DMS53 treated with DMSO at 0.1 percent for 48 hours (cell line): ENCODE results near the gene HOXB3.

Source experiments
- DNase-seq: peaks from one replicate; lab custom pipeline; 2025; ENCODE audit not compliant: unreplicated experiment; lab: John Stamatoyannopoulos, UW

Gene HOXB3

DNA sequence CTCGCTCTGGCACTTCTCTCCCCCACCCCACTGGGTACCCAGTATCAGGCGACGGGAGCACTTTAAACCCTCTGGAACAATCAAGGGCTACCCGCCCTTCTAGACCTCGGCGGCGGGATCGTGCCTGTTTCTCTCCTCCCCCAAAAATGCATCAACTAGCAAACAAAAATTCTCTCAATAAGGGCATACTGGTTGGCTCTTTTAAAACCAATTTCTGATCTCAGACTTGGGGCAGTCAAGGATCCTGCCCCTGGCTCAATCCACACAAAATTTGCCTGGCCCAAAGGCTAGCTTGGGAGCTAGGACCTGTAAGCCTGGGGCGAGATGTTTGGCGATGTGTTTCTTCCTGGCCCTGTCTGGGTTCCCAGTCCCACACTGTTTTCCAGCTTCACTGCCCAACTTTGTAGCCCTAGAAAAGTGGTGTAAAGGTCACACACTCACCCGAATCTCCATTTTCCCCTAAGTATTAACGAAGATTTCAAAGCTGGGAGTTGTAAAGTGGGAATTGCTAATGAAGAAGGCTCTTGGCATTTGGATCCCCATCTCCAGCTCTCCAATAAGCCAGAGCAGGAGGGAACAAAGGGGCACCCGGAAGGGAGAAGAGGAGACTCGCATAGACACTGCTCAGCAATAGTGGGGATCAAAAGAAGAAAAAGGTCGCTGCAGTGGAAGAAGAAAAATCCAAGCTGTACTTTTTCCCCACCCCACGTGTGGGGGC lies 30.8 kb downstream of the HOXB3 start:
- no peak for DNase-seq

DNA sequence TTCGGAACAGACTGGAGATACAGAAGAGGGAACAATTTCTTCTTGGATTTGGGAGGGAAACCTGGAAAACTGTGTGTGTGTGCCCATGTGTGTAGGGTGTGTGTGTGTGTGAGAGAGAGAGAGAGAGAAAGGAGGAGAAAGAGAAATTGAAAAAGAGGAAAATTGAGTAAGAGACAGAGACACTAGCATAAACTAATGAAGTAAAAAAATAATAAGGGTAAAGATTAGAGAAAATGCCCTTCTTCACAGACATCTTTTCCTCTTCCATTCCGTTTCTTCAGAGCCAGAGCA lies 31.3 kb downstream of the HOXB3 start:
- no peak for DNase-seq

- no peak for DNase-seq
Measured at GRCh38 chr17:48558057-48558830, 31.8 kb downstream of the HOXB3 start.

GRCh38 chr17:48556576-48557401 lies 33.3 kb downstream of the HOXB3 start:
- no peak for DNase-seq

DNA sequence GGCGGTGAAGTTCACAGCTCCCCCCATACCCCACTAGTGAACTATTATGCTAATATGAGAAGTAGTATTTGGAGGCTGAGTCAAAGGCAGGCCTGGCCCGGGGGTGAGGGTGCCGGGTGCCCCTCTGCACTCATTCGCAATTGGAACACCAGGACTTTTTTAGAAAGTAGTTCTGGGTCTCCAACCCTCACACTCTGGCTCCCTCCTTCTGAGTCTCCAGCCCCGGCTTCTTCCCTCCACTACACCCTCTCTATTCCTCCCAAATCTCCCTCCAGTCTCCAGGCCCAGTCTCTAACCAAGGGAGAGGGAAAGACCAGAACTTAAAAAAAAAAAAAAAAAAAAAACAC lies 33.8 kb downstream of the HOXB3 start:
- DNase-seq: no peak

- no peak for DNase-seq
Measured at GRCh38 chr17:48555258-48556228, 34.5 kb downstream of the HOXB3 start.

DNA sequence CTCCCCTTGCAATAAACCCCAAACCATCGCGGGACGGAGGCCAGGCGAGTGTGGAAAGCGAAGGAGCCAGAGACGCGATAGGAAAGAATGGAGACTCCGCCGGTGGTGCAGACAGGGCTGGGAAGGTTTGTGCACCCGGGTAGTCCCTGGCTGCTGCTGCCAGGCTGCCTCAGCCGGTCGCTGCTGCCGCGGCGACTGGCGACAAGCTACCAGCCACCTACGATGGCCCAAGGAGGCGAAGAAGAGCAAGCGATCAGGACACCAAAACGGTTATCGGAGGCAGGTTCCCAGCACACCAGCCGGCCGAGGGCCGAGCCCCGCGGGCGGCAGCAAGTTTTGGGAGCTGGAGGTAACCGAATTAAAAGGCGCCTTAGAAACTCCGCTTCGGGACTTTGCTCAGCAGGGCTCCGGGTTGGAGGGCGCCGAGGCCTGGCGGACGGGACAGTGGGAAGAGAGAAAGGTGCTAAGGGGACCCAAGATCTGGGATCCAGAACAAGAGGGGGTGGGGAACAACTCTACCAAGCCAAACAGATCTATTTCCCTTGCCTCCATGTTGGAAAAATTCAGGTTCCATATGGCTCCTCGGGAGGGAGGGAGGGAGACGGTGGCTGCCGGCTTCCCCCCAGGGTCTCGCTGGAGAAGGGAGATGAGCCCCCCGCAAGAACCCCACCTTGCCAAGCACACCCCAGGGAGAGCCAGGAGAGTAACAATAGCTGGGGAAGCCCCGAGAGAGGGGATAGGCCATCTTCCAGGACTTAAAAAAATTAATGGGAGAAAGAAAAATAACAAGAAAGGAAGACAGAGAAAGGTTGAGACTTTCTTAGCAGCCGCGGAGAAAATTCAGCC lies 35.4 kb downstream of the HOXB3 start:
- no peak for DNase-seq

DNA sequence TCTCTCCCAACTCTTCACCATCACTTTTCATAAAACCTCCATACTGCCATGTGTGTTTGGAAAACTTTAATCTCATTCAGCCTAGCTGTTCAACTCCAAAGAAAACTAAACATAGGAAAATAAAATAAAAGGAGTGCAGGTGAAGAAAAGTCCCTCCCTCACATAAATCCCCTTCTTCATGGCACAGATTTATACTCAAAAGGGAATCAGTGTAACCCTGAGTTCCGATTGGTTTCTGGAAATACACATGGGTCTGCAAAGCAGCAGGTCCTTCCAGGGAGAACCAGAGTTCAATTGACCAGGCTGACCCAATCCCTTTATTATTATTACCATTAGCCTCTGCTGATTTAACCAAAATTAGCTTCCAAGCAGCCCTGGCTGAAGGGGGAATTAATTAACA lies 36.2 kb downstream of the HOXB3 start:
- DNase-seq: no peak

GRCh38 chr17:48553190-48553547 lies 36.9 kb downstream of the HOXB3 start:
- no peak for DNase-seq

DNA sequence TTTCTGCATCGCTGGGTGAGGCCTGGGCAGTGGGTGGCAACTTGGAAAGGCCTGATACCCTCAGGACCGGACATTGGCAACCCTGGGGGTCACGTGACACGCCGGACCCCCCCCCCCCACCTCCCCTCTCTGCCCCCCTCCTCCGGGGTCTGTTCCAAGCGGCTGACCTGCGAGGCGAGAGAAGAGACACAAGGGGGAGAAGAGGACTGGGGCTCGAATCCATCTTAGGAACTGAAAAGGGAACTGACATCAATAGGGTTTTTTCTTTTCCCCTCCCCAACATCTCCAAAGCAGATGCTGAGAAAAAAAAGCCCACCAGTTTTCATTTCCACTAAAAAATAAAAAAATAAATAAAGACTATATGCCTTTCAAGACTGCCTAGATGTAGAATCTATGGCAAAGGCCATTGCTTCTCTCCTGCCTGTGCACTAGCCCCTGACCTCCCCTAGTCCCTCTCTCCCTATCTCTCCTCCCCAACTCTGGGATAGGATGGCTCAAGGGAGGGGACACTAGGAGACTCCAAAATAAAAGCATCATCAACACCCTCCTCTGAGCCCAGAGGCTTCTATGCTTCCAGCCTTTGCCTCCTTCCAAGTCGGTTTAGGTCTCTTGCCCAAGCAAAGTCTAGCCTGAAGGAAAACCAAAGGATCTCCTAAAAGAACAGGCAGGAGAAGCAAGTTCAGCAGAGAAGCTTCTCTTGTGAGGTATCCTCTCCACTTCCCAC lies 37.4 kb downstream of the HOXB3 start:
- no peak for DNase-seq

- no peak for DNase-seq
Measured at GRCh38 chr17:48551596-48552465, 38.2 kb downstream of the HOXB3 start.

- no peak for DNase-seq
Measured at GRCh38 chr17:48551214-48551555, 38.9 kb downstream of the HOXB3 start.

GRCh38 chr17:48550502-48551213 lies 39.4 kb downstream of the HOXB3 start:
- DNase-seq: no peak

DNA sequence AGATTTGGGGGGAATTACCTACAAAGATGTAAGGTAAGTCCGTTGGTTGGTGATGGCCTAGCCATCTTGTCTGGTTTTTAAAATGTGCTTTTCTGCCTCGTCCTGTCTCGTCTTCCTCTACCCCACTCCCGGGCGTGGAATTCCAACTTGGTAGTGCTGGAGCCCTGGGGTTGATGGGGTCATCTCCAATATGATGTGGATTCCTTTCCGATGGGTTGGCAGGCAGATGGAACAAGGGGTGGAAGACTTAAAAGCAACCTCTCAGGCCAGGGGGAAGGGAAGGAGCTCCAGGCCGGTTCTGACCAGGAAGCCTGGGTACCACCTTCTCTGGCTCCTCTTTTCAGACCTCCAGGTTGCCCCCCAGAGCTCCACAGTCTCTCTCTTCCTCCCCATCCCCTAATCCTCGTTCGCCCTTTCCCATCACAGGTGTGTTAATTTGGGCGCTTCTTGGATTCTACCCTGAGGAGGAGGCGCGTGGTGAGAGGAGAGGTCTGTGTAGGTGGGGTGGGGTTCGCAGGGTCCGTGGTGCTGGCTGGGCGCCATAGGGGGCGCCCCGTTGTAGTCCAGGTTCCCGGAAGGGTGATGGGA lies 40.0 kb downstream of the HOXB3 start:
- DNase-seq: no peak

DNA sequence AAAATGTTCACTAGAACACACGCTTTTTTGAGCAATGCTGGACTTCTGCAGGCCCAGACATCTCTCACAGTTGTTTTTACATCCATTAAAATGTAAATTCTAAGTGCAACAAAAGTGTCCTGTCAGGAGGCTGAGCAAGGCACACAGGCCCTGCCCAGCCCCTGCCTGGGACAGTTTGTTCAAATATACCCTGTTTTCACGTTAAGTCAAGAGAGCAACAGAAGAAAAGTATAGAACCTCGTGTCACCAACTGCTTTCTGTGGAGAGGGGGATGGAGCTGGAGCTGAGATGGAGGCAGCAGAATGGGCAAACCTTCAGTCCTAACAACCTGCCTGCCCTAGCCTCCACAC lies 40.8 kb downstream of the HOXB3 start:
- no peak for DNase-seq

- DNase-seq: no peak
Measured at GRCh38 chr17:48548523-48549280, 41.3 kb downstream of the HOXB3 start.
